Measurements from ENCODE around the gene AMACR. TPM values are rescaled to one million over a fixed set of nuclear protein-coding genes. Genes with fewer than 3 reads are reported as not detected.

AMACR gene
- total and polyA plus RNA-seq, 10 of the 15 experiments (the other 5 are each of a cell fraction or from before 2014, with no cell fraction given), result 2.6 to 20.4 (median 10.4) TPM

DNA sequence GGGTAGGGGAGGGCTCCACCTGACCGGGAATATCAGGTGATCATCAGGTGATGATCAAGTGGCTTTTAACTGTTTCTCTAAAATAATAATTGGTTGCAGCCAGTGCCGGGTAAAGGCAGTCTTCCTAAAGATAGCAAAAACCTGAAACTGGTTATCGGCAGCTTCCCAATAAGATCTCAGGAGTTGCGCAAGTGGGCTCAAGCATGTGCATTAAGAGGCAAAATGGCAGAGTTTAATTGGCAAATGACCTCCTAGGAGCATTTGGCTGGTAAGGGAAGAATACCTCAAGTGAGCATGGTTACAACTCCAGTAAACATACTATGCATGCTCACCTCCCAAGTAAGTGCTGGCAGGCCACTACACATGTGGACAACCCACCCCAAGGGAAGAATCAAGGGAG is 31.0 kb upstream of the AMACR start:
- Histone ChIP-seq H3K9ac (ENCODE audit: control insufficient read depth, insufficient read depth, low read length) (no peak overlapping the region), H3K36me3 (ENCODE audit: control insufficient read depth in 2 of 2, insufficient read depth in 2 of 2, low read length in 1 of 2) (no peaks in the 10 kb centered on the region), H3K4me1 (ENCODE audit: control insufficient read depth, insufficient read depth, low read length) (peaks cover 2% of the 10 kb centered on the region; the same call in 1 of the 2 replicates), H3K9me3 (replicated peaks; ENCODE audit: control insufficient read depth, insufficient read depth, low read length) (no peaks in the 10 kb centered on the region), H2AFZ (ENCODE audit: control insufficient read depth, low read depth, low read length) (no peak overlapping the region), H4K20me1 (ENCODE audit: control insufficient read depth, insufficient read depth) (no peaks in the 10 kb centered on the region), H3K27ac (ENCODE audit: control insufficient read depth, insufficient read depth) (no peak overlapping the region), H3K4me3 (no peak overlapping the region), H3K27me3 (replicated peaks in 1 of 2; ENCODE audit: control insufficient read depth in 2 of 2, insufficient read depth in 2 of 2, low read length in 1 of 2) (no peaks in the 10 kb centered on the region), H3K79me2 (ENCODE audit: control insufficient read depth, insufficient read depth, low read length) (no peaks in the 10 kb centered on the region), H3K4me2 (ENCODE audit: control insufficient read depth, insufficient read depth) (no peak overlapping the region)
- FAIRE-seq (no peak), ATAC-seq (no peak), DNase-seq (ENCODE audit: low read depth, low spot score) (no peak)
- TF ChIP-seq ESRRA (IDR thresholded peaks at IDR 0.05; ENCODE audit: low read length), result no peak
- TF ChIP-seq CREM (IDR thresholded peaks at IDR 0.05; ENCODE audit: low read depth), result no peak
- TF ChIP-seq NFXL1 (IDR thresholded peaks at IDR 0.05; ENCODE audit: borderline replicate concordance), result no peak
- no peak for TF ChIP-seq ZNF384 (IDR thresholded peaks at IDR 0.05; ENCODE audit: borderline replicate concordance, low read depth, low read length)
- TF ChIP-seq KAT2A (conservative IDR thresholded peaks at IDR 0.05; ENCODE audit: control insufficient read depth, low read depth, low read length), result no peak
- TF ChIP-seq POLR2A (IDR thresholded peaks at IDR 0.05; ENCODE audit: low read depth, low read length), result no peak
- TF ChIP-seq ZNF207 (IDR thresholded peaks at IDR 0.05; ENCODE audit: borderline replicate concordance), result no peak
- TF ChIP-seq MTA2 (IDR thresholded peaks at IDR 0.05; ENCODE audit: low read depth), result no peak
- TF ChIP-seq RAD51 (IDR thresholded peaks at IDR 0.05), result no peak
- no peak for TF ChIP-seq GABPA (IDR thresholded peaks at IDR 0.05; ENCODE audit: low read depth)
- TF ChIP-seq, protein P1, sequence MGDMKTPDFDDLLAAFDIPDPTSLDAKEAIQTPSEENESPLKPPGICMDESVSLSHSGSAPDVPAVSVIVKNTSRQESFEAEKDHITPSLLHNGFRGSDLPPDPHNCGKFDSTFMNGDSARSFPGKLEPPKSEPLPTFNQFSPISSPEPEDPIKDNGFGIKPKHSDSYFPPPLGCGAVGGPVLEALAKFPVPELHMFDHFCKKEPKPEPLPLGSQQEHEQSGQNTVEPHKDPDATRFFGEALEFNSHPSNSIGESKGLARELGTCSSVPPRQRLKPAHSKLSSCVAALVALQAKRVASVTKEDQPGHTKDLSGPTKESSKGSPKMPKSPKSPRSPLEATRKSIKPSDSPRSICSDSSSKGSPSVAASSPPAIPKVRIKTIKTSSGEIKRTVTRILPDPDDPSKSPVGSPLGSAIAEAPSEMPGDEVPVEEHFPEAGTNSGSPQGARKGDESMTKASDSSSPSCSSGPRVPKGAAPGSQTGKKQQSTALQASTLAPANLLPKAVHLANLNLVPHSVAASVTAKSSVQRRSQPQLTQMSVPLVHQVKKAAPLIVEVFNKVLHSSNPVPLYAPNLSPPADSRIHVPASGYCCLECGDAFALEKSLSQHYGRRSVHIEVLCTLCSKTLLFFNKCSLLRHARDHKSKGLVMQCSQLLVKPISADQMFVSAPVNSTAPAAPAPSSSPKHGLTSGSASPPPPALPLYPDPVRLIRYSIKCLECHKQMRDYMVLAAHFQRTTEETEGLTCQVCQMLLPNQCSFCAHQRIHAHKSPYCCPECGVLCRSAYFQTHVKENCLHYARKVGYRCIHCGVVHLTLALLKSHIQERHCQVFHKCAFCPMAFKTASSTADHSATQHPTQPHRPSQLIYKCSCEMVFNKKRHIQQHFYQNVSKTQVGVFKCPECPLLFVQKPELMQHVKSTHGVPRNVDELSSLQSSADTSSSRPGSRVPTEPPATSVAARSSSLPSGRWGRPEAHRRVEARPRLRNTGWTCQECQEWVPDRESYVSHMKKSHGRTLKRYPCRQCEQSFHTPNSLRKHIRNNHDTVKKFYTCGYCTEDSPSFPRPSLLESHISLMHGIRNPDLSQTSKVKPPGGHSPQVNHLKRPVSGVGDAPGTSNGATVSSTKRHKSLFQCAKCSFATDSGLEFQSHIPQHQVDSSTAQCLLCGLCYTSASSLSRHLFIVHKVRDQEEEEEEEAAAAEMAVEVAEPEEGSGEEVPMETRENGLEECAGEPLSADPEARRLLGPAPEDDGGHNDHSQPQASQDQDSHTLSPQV (IDR thresholded peaks at IDR 0.05), result no peak
- no peak for TF ChIP-seq TCF12 (IDR thresholded peaks at IDR 0.05; ENCODE audit: low read depth, low read length)
- TF ChIP-seq TCF7 (IDR thresholded peaks at IDR 0.05; ENCODE audit: borderline replicate concordance), result no peak
- TF ChIP-seq BMI1 (IDR thresholded peaks at IDR 0.05; ENCODE audit: borderline replicate concordance), result no peak
- TF ChIP-seq, protein P2, sequence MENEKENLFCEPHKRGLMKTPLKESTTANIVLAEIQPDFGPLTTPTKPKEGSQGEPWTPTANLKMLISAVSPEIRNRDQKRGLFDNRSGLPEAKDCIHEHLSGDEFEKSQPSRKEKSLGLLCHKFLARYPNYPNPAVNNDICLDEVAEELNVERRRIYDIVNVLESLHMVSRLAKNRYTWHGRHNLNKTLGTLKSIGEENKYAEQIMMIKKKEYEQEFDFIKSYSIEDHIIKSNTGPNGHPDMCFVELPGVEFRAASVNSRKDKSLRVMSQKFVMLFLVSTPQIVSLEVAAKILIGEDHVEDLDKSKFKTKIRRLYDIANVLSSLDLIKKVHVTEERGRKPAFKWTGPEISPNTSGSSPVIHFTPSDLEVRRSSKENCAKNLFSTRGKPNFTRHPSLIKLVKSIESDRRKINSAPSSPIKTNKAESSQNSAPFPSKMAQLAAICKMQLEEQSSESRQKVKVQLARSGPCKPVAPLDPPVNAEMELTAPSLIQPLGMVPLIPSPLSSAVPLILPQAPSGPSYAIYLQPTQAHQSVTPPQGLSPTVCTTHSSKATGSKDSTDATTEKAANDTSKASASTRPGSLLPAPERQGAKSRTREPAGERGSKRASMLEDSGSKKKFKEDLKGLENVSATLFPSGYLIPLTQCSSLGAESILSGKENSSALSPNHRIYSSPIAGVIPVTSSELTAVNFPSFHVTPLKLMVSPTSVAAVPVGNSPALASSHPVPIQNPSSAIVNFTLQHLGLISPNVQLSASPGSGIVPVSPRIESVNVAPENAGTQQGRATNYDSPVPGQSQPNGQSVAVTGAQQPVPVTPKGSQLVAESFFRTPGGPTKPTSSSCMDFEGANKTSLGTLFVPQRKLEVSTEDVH (IDR thresholded peaks at IDR 0.05; ENCODE audit: low read depth, partially characterized antibody), result no peak
- 88% methylated on average over 4 of the region's 4 CpGs for WGBS (ENCODE audit: insufficient coverage, insufficient replicate concordance, low lambda C conversion rate, missing lambda C conversion rate)
- CTCF ChIA-PET, result no interaction called here
- intact Hi-C loops (cut with micrococcal nuclease; ENCODE audit: unreplicated experiment) (no loop called here), in situ Hi-C loops (cut with MboI) (no loop called here)
- POLR2A ChIA-PET, result no interaction called here
- SMC1A ChIA-PET (ENCODE audit: uncharacterized antibody, unreplicated experiment), result no interaction called here
- no TSS peak for BruUV-seq (replicated peaks)
- RAD21 ChIA-PET (ENCODE audit: unreplicated experiment), result no interaction called here

All from GM12878 (cell line).